D721Med (cell line): Measurements from ENCODE around the gene NTS.

Experiments
- DNase-seq: peaks from one replicate; pipeline ENCODE4 v3.0.0; 2011; ENCODE audit warnings: low spot score; ENCODE audit not compliant: insufficient read length
- FAIRE-seq: peaks from 2 replicates; lab custom pipeline; 2011; peaks lifted over from hg19 to GRCh38; lab: Jason Lieb, UNC
- TF ChIP-seq, protein P1 (sequence below): IDR thresholded peaks from 2 replicates; pipeline ENCODE4 v1.5.1; 2012; ENCODE audit warnings: mild to moderate bottlenecking, control low read depth; ENCODE audit not compliant: insufficient read depth; ENCODE audit errors: missing control alignments

NTS gene

DNA sequence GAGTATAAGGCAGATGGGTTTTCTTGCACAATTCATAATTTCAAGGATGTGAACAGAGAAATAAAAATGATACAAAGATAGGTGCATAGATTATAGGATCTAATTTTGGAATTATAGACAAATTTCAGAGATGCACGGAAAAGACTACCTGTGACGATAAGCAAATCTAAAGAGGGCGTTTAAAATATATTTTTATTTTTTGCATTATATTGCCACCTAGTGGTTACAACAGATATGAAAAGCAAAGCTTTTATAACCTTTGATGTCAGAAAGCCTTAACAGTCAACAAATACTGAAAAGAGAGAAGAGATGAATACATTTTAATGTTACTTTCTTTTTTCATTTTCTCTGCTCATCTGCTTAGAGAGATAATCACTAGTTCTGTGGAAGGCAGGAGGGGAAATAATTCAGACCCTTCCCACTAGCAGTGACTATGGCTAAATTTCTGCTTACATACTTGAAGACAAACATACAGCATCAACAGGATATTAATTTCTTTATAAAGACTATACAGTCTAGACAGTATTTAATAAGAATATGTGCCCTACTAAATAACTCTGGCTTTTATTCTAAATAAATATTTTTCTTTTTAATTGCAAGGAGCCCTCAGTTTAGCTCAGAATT, 46.3 kb downstream of the NTS start:
- FAIRE-seq = peak; percentile 48
- TF ChIP-seq, protein P1, sequence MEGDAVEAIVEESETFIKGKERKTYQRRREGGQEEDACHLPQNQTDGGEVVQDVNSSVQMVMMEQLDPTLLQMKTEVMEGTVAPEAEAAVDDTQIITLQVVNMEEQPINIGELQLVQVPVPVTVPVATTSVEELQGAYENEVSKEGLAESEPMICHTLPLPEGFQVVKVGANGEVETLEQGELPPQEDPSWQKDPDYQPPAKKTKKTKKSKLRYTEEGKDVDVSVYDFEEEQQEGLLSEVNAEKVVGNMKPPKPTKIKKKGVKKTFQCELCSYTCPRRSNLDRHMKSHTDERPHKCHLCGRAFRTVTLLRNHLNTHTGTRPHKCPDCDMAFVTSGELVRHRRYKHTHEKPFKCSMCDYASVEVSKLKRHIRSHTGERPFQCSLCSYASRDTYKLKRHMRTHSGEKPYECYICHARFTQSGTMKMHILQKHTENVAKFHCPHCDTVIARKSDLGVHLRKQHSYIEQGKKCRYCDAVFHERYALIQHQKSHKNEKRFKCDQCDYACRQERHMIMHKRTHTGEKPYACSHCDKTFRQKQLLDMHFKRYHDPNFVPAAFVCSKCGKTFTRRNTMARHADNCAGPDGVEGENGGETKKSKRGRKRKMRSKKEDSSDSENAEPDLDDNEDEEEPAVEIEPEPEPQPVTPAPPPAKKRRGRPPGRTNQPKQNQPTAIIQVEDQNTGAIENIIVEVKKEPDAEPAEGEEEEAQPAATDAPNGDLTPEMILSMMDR = peak; percentile 53
- no peak for DNase-seq

DNA sequence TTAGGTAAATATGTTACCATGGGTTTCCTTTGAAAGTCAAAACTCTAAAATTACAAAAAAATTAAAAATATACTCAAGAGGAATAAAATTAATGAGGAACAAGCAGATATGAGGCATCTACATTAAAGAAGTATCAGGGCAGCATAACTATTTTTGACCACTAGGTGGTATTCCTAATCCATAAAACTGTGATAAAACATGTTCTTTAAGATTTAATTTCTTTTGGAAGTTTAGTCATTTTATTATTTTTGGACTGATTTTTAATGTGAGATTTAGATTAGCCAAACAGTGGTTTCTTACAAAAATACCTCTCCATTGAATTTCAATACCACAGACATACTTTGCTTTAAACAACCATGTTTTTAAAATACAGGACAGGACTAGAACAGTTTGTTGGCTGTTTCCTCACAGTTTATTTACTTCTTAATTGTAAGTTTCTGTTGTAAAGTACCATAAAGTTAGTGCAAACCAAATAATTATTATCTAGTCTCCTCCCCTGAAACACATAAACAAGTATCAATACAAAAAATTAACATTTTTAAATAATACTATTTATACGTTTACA, 49.8 kb downstream of the NTS start:
- no peak for FAIRE-seq
- DNase-seq = no peak
- TF ChIP-seq, protein P1 = peak; percentile 47

DNA sequence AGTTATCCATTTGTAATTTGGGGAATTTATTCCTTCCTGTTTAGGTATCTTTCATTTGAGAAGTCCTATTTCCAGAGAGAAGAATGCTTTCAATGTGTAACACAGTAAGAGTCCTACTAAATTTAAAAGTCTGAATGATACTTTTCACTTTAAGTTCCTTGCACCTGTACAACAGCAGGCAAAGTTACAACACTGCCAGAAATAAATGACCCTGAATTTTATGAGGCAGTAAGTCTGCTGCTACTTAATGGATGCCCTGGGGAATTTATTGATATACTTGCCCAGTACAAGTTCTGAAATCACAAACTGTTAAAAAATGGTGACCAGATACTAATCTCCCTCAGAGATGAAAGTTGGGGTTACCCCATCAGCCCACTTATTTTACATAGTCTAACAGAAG, 53.1 kb downstream of the NTS start:
- DNase-seq (no peak), FAIRE-seq (no peak)
- TF ChIP-seq, protein P1 = no peak
